ENCODE data around the gene LCE3B.

Gene LCE3B

DNA sequence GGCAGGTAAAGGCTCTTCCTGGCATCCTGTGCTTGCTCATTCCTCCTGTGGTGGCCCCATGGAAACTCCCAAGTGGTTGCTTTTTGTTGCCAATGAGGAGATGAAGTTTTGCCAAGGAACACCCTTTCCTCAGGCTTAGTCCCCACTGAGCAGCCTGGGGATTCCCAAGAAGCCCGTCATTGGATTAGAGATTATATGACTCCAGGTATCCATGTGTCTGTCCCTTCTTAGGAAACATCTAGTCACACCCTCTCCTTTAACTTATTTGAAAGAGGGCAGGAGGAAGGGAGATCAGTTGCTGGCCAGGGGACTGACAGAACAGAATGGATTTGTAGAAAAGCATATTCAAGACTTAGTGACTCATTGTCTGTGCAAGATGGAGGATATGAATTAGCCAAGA is 13.1 kb downstream of the LCE3B start:
- TF ChIP-seq SIN3A (IDR thresholded peaks at IDR 0.05; ENCODE audit: borderline replicate concordance, insufficient read depth, low read length) (no peak), TAF1 (IDR thresholded peaks at IDR 0.05; ENCODE audit: borderline replicate concordance, insufficient read depth, low read length) (no peak), REST (IDR thresholded peaks at IDR 0.05; ENCODE audit: insufficient read depth in 1 of 2, low read depth in 2 of 2, low read length in 2 of 2) (no peak), FOXP2 (optimal IDR thresholded peaks at IDR 0.05; ENCODE audit: borderline replicate concordance, extremely low read depth, extremely low read length, insufficient read depth) (no peak), POLR2AphosphoS5 (IDR thresholded peaks at IDR 0.05; ENCODE audit: low read depth, low read length) (no peak)

DNA sequence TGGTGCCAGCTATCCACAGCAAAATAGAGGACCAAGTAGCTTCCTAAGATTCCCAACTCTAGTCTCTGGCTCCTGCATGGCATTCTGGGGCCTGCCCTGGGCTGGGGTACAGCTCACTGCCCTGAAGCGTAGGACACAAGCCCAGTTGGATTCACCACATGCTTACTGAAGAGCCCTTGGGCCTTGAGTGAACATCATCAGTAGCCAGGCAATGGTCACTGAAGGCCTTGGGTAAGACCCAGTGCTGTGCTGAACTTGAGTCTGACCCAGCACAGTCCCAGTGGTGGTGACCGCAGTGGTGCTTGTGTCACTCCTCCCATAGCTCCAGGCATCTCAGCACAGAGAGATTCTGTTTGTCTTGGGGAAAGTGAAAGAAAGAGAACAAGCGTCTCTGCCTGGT is 17.0 kb downstream of the LCE3B start:
- no peak for TF ChIP-seq FOXP2 (optimal IDR thresholded peaks at IDR 0.05; ENCODE audit: borderline replicate concordance, extremely low read depth, extremely low read length, insufficient read depth)
- TF ChIP-seq TAF1 (IDR thresholded peaks at IDR 0.05; ENCODE audit: borderline replicate concordance, insufficient read depth, low read length), result no peak
- no peak for TF ChIP-seq REST (IDR thresholded peaks at IDR 0.05; ENCODE audit: insufficient read depth in 1 of 2, low read depth in 2 of 2, low read length in 2 of 2)
- TF ChIP-seq SIN3A (IDR thresholded peaks at IDR 0.05; ENCODE audit: borderline replicate concordance, insufficient read depth, low read length), result no peak
- no peak for TF ChIP-seq POLR2AphosphoS5 (IDR thresholded peaks at IDR 0.05; ENCODE audit: low read depth, low read length)

- TF ChIP-seq REST (IDR thresholded peaks at IDR 0.05; ENCODE audit: insufficient read depth in 1 of 2, low read depth in 2 of 2, low read length in 2 of 2), result no peak
- no peak for TF ChIP-seq SIN3A (IDR thresholded peaks at IDR 0.05; ENCODE audit: borderline replicate concordance, insufficient read depth, low read length)
- TF ChIP-seq TAF1 (IDR thresholded peaks at IDR 0.05; ENCODE audit: borderline replicate concordance, insufficient read depth, low read length), result no peak
- no peak for TF ChIP-seq POLR2AphosphoS5 (IDR thresholded peaks at IDR 0.05; ENCODE audit: low read depth, low read length)
- no peak for TF ChIP-seq FOXP2 (optimal IDR thresholded peaks at IDR 0.05; ENCODE audit: borderline replicate concordance, extremely low read depth, extremely low read length, insufficient read depth)
These were observed 26.7 kb downstream of the LCE3B start for GRCh38 chr1:152640351-152640750.

DNA sequence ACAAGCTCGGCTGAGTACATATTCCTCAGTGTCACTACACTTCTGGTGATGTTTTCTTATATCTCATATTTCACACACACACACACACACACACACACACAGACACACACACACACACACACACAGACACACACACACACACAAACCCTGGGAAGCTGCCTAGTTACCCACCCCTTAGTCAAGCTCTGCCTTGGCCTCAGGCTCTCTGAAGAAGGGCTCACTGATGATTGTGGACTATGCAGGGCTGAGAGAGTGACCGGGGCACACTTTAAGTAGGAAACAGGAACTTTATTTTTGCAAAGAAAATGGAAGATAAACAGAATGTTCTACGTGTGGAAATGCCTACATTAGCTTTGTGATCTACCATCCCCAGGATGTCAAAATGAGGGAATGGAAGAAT is 30.3 kb downstream of the LCE3B start:
- TF ChIP-seq FOXP2 (optimal IDR thresholded peaks at IDR 0.05; ENCODE audit: borderline replicate concordance, extremely low read depth, extremely low read length, insufficient read depth), result no peak

GRCh38 chr1:152645146-152645545 is 31.5 kb downstream of the LCE3B start:
- TF ChIP-seq POLR2AphosphoS5 (IDR thresholded peaks at IDR 0.05; ENCODE audit: low read depth, low read length), result no peak
- TF ChIP-seq FOXP2 (optimal IDR thresholded peaks at IDR 0.05; ENCODE audit: borderline replicate concordance, extremely low read depth, extremely low read length, insufficient read depth), result no peak

DNA sequence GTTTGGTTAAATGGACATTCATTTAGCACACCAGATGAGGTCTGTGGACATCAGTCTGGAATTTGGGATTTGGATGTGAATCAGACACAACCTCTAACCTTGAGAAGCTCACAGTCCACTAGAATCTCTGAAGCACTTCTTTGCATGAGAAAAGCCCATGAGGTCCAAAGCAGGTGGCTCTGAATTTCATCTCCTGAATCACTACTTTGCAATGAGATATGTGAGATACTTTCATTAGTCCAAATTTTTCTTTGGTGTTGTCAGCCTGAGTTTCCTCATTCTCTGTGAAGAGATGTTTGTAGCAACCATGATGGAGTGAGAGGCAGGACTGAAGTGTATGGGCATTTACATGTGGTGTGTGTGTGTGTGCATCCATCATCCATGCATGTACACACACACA is 33.0 kb downstream of the LCE3B start:
- TF ChIP-seq SIN3A (IDR thresholded peaks at IDR 0.05; ENCODE audit: borderline replicate concordance, insufficient read depth, low read length) (no peak), TAF1 (IDR thresholded peaks at IDR 0.05; ENCODE audit: borderline replicate concordance, insufficient read depth, low read length) (no peak), FOXP2 (optimal IDR thresholded peaks at IDR 0.05; ENCODE audit: borderline replicate concordance, extremely low read depth, extremely low read length, insufficient read depth) (no peak), POLR2AphosphoS5 (IDR thresholded peaks at IDR 0.05; ENCODE audit: low read depth, low read length) (no peak), REST (IDR thresholded peaks at IDR 0.05; ENCODE audit: insufficient read depth in 1 of 2, low read depth in 2 of 2, low read length in 2 of 2) (no peak)

All from PFSK-1 (cell line).